NK-92 treated with Interleukin-12 subunit alpha and Interleukin-12 subunit beta, amount 100 ng/mL, for 24 hours (cell line): ENCODE data around the gene PDE1C.

Source experiments
- DNase-seq: peaks from one replicate; lab custom pipeline; 2025; lab: John Stamatoyannopoulos, UW

PDE1C gene

GRCh38 chr7:31991406-31991805 lies 78.8 kb downstream of the PDE1C start:
- DNase-seq, result no peak

GRCh38 chr7:31986878-31987518 lies 83.2 kb downstream of the PDE1C start:
- DNase-seq, result no peak

- no peak for DNase-seq
These were observed 87.2 kb downstream of the PDE1C start for GRCh38 chr7:31982962-31983361.

GRCh38 chr7:31981874-31982390 lies 88.3 kb downstream of the PDE1C start:
- DNase-seq, result no peak

- no peak for DNase-seq
These were observed 90.4 kb downstream of the PDE1C start for GRCh38 chr7:31979690-31980330.

- DNase-seq, result no peak
These were observed 94.7 kb downstream of the PDE1C start for GRCh38 chr7:31975546-31975945.

GRCh38 chr7:31974351-31974750 lies 95.9 kb downstream of the PDE1C start:
- DNase-seq, result no peak

GRCh38 chr7:31971049-31971667 lies 99.0 kb downstream of the PDE1C start:
- DNase-seq, result no peak

- no peak for DNase-seq
These were observed 99.7 kb downstream of the PDE1C start for GRCh38 chr7:31970501-31970900.

GRCh38 chr7:31963569-31964175 lies 106.5 kb downstream of the PDE1C start:
- no peak for DNase-seq

- DNase-seq, result no peak
These were observed 108.0 kb downstream of the PDE1C start for GRCh38 chr7:31962246-31962645.

- DNase-seq, result no peak
These were observed 112.0 kb downstream of the PDE1C start for GRCh38 chr7:31958226-31958625.

GRCh38 chr7:31957756-31958155 lies 112.5 kb downstream of the PDE1C start:
- no peak for DNase-seq

GRCh38 chr7:31957090-31957720 lies 113.0 kb downstream of the PDE1C start:
- DNase-seq, result no peak

- DNase-seq, result no peak
These were observed 114.6 kb downstream of the PDE1C start for GRCh38 chr7:31955641-31956040.

GRCh38 chr7:31955021-31955420 lies 115.2 kb downstream of the PDE1C start:
- DNase-seq, result no peak

- no peak for DNase-seq
These were observed 115.7 kb downstream of the PDE1C start for GRCh38 chr7:31954500-31954899.

- no peak for DNase-seq
These were observed 116.8 kb downstream of the PDE1C start for GRCh38 chr7:31953432-31953831.

GRCh38 chr7:31950091-31950755 lies 120.0 kb downstream of the PDE1C start:
- DNase-seq, result no peak

- DNase-seq, result no peak
These were observed 122.2 kb downstream of the PDE1C start for GRCh38 chr7:31948029-31948428.

- no peak for DNase-seq
These were observed 130.0 kb downstream of the PDE1C start for GRCh38 chr7:31940167-31940566.

GRCh38 chr7:31939076-31939475 lies 131.1 kb downstream of the PDE1C start:
- DNase-seq, result no peak
